ENCODE results near the gene PDPR.
"Not testable (repeated sequence)": the region's sequence is repeated elsewhere in the genome, so short reads cannot be mapped to it uniquely, and the experiment has no call there.

DNA sequence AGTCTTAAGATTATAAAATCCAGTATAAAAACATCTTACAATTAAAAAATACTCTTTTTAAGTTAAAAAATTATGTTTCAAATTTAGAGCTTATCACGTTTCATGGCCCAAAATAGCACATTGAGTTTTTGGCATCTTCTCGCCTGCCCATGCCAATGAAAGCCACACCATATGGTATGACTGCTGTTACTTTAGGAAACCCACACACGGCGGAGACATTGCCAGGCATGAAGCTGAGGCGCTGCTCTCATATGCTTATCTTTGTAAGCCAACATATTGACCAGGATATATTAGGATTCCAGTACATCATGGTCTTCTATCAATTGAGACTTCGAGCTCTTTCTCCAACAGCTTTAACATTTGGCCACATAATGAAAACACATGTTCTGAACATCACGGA lies 32.9 kb upstream of the PDPR start:
- TF ChIP-seq, protein P1, sequence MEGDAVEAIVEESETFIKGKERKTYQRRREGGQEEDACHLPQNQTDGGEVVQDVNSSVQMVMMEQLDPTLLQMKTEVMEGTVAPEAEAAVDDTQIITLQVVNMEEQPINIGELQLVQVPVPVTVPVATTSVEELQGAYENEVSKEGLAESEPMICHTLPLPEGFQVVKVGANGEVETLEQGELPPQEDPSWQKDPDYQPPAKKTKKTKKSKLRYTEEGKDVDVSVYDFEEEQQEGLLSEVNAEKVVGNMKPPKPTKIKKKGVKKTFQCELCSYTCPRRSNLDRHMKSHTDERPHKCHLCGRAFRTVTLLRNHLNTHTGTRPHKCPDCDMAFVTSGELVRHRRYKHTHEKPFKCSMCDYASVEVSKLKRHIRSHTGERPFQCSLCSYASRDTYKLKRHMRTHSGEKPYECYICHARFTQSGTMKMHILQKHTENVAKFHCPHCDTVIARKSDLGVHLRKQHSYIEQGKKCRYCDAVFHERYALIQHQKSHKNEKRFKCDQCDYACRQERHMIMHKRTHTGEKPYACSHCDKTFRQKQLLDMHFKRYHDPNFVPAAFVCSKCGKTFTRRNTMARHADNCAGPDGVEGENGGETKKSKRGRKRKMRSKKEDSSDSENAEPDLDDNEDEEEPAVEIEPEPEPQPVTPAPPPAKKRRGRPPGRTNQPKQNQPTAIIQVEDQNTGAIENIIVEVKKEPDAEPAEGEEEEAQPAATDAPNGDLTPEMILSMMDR (IDR thresholded peaks at IDR 0.05) = not testable (repeated sequence)
- not testable (repeated sequence) for TF ChIP-seq EP300, POLR2A, POLR2AphosphoS5 (IDR thresholded peaks at IDR 0.05)
